Loucy (cell line): ENCODE measurements around the gene MED13.

ENCODE experiments used
- H2AFZ ChIP-seq: fragments of 200-600 bp; sonication (generic); 2 replicates; pipeline ENCODE4 v1.6.0; 2016; ENCODE audit warnings: antibody characterized with exemption, mild to moderate bottlenecking, low read length, moderate library complexity
- H3F3A ChIP-seq: fragments of 200-600 bp; 2 replicates; pipeline ENCODE4 v1.6.0; 2016; ENCODE audit warnings: antibody characterized with exemption, low read depth, mild to moderate bottlenecking
- H3K27me3 ChIP-seq: fragments of 200-600 bp; sonication (generic); 2 replicates; pipeline ENCODE4 v1.6.1; 2014; ENCODE audit warnings: low read length, mild to moderate bottlenecking; ENCODE audit not compliant: insufficient read depth, poor library complexity, severe bottlenecking
- H3K36me3 ChIP-seq: fragments of 200-600 bp; sonication (generic); 2 replicates; pipeline ENCODE4 v1.6.1; 2016; ENCODE audit warnings: low read length; ENCODE audit not compliant: insufficient read depth
- H3K4me1 ChIP-seq: fragments of 200-600 bp; sonication (generic); 2 replicates; pipeline ENCODE4 v1.5.1; 2014; ENCODE audit warnings: low read length, mild to moderate bottlenecking; ENCODE audit not compliant: insufficient read depth, poor library complexity, severe bottlenecking
- H3K4me2 ChIP-seq: fragments of 200-600 bp; sonication (generic); 2 replicates; pipeline ENCODE4 v1.6.0; 2014; ENCODE audit warnings: antibody characterized with exemption, low read length, low read depth, mild to moderate bottlenecking; ENCODE audit not compliant: poor library complexity, severe bottlenecking
- H3K4me3 ChIP-seq: fragments of 200-600 bp; sonication (generic); 2 replicates; pipeline ENCODE4 v1.5.1; 2014; ENCODE audit warnings: low read length, mild to moderate bottlenecking, mixed read lengths; ENCODE audit not compliant: poor library complexity, severe bottlenecking
- H3K79me2 ChIP-seq: fragments of 200-600 bp; sonication (generic); 2 replicates; pipeline ENCODE4 v1.6.1; 2014; ENCODE audit warnings: low read length; ENCODE audit not compliant: insufficient read depth
- H3K9ac ChIP-seq: fragments of 200-600 bp; sonication (generic); 2 replicates; pipeline ENCODE4 v1.6.0; 2014; ENCODE audit warnings: mild to moderate bottlenecking, low read depth, low read length, moderate library complexity; ENCODE audit not compliant: poor library complexity, severe bottlenecking
- H3K9me2 ChIP-seq: fragments of 200-600 bp; sonication (generic); replicated peaks from 2 replicates; pipeline ENCODE4 v1.6.1; 2016; ENCODE audit warnings: low read depth, low read length, mixed read lengths
- H3K9me3 ChIP-seq: fragments of 200-600 bp; sonication (generic); 2 replicates; pipeline ENCODE4 v1.6.1; 2014; ENCODE audit warnings: mild to moderate bottlenecking, antibody characterized with exemption, low read length, low read depth; ENCODE audit not compliant: insufficient read depth
- H4K20me1 ChIP-seq: fragments of 200-600 bp; sonication (generic); 2 replicates; pipeline ENCODE4 v1.6.0; 2014; ENCODE audit warnings: antibody characterized with exemption, low read length, mild to moderate bottlenecking; ENCODE audit not compliant: insufficient read depth, poor library complexity, severe bottlenecking
- EZH2phosphoT487 ChIP-seq: fragments of 200-600 bp; IDR thresholded peaks from 2 replicates; pipeline ENCODE4 v1.6.1; 2018; ENCODE audit warnings: antibody characterized with exemption, mild to moderate bottlenecking, moderate library complexity, borderline replicate concordance
- TF ChIP-seq, protein P1 (sequence below): fragments of 200-600 bp; sonication (generic); conservative IDR thresholded peaks from 2 replicates; pipeline ENCODE4 v1.5.1; 2014; ENCODE audit warnings: mild to moderate bottlenecking, antibody characterized with exemption, low read length

Gene MED13

DNA sequence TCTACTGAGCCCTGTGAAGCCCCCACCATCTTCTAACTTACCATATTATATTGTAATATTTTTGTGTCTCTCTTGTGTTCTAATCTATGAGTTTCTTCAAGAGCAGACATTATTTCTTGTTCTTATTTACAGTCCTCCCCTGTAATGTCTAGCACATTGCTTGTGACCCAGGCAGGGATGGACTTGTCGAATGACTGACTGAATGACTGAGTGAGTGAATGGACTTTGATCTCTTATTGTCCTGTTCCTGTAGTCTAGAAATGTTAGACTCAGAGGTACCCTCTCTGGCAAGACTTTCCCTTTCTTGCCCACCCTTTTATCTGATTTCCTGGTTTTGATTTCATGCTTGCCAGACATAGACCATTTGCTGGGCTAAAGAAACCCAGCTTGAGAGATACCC lies 35.0 kb upstream of the MED13 start:
- Histone ChIP-seq H3K36me3 (no peaks in the 10 kb centered on the region), H3K9me2 (no peaks in the 10 kb centered on the region), H3F3A (no peaks in the 10 kb centered on the region), H4K20me1 (no peaks in the 10 kb centered on the region), H2AFZ (no peak overlapping the region), H3K79me2 (no peaks in the 10 kb centered on the region), H3K9me3 (no peaks in the 10 kb centered on the region), H3K9ac (no peak overlapping the region), H3K4me1 (no peaks in the 10 kb centered on the region), H3K4me3 (no peak overlapping the region), H3K27me3 (no peaks in the 10 kb centered on the region), H3K4me2 (no peak overlapping the region)
- no peak for TF ChIP-seq EZH2phosphoT487
- TF ChIP-seq, protein P1, sequence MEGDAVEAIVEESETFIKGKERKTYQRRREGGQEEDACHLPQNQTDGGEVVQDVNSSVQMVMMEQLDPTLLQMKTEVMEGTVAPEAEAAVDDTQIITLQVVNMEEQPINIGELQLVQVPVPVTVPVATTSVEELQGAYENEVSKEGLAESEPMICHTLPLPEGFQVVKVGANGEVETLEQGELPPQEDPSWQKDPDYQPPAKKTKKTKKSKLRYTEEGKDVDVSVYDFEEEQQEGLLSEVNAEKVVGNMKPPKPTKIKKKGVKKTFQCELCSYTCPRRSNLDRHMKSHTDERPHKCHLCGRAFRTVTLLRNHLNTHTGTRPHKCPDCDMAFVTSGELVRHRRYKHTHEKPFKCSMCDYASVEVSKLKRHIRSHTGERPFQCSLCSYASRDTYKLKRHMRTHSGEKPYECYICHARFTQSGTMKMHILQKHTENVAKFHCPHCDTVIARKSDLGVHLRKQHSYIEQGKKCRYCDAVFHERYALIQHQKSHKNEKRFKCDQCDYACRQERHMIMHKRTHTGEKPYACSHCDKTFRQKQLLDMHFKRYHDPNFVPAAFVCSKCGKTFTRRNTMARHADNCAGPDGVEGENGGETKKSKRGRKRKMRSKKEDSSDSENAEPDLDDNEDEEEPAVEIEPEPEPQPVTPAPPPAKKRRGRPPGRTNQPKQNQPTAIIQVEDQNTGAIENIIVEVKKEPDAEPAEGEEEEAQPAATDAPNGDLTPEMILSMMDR: no peak

DNA sequence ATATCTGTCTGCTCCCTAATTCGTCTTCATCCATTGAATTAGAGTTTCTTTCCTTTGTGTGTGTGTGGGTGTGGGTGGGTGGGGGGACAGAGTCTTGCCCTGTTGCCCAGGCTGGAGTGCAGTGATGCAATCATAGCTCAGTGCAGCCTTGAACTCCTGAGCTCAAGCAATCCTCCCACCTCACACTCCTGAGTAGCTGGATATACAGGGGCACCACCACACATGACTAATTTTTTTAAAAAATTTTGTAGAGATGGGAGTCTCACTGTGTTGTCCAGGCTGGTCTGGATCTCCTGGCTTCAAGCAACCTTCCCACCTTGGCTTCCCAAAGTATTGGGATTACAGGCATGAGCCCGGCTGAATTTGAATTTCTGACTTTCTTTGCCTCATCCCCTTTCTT lies 34.5 kb upstream of the MED13 start:
- H3K4me2 ChIP-seq: no peak overlapping the region
- H4K20me1 ChIP-seq: no peaks in the 10 kb centered on the region
- H3K9me2 ChIP-seq: no peaks in the 10 kb centered on the region
- no peaks in the 10 kb centered on the region for H3K9me3 ChIP-seq
- H3F3A ChIP-seq: no peaks in the 10 kb centered on the region
- H3K9ac ChIP-seq: no peak overlapping the region
- no peaks in the 10 kb centered on the region for H3K36me3 ChIP-seq
- no peak overlapping the region for H3K4me3 ChIP-seq
- H3K79me2 ChIP-seq: no peaks in the 10 kb centered on the region
- H3K27me3 ChIP-seq: no peaks in the 10 kb centered on the region
- no peak overlapping the region for H2AFZ ChIP-seq
- TF ChIP-seq, protein P1: no peak
- no peak for TF ChIP-seq EZH2phosphoT487
- no peaks in the 10 kb centered on the region for H3K4me1 ChIP-seq

- H3K9me2 ChIP-seq: no peaks in the 10 kb centered on the region
- TF ChIP-seq, protein P1: no peak
- no peak for TF ChIP-seq EZH2phosphoT487
- H3F3A ChIP-seq: no peaks in the 10 kb centered on the region
- no peaks in the 10 kb centered on the region for H3K79me2 ChIP-seq
- no peaks in the 10 kb centered on the region for H3K9me3 ChIP-seq
- no peaks in the 10 kb centered on the region for H3K36me3 ChIP-seq
- no peaks in the 10 kb centered on the region for H4K20me1 ChIP-seq
- H3K4me1 ChIP-seq: no peaks in the 10 kb centered on the region
- no peaks in the 10 kb centered on the region for H3K27me3 ChIP-seq
- no peak overlapping the region for H3K4me3 ChIP-seq
- H3K9ac ChIP-seq: no peak overlapping the region
- H3K4me2 ChIP-seq: no peak overlapping the region
- H2AFZ ChIP-seq: no peak overlapping the region
Observed at GRCh38 chr17:62098623-62099231, 33.6 kb upstream of the MED13 start.
